GM23248 (cell line): ENCODE measurements around the gene EML1. TPM values are rescaled to one million over a fixed set of nuclear protein-coding genes. Genes with fewer than 3 reads are reported as not detected.
A peak's percentile ranks its signal among the peaks of the same experiment; 100 is the strongest.

Source experiments
- DNase-seq: peaks from one replicate; pipeline ENCODE4 v3.0.0-alpha.2; 2015
- H2AFZ ChIP-seq: fragments of 200-600 bp; sonication (generic); 2 replicates; pipeline ENCODE4 v1.6.1; 2016; ENCODE audit warnings: antibody characterized with exemption
- H3F3A ChIP-seq: fragments of 200-600 bp; sonication (generic); 2 replicates; pipeline ENCODE4 v1.6.1; 2016; ENCODE audit warnings: mild to moderate bottlenecking, antibody characterized with exemption, mixed run types; ENCODE audit not compliant: insufficient read depth
- H3K27ac ChIP-seq: fragments of 200-600 bp; sonication (generic); 2 replicates; pipeline ENCODE4 v1.5.1; 2016; ENCODE audit warnings: mild to moderate bottlenecking
- H3K27me3 ChIP-seq: fragments of 200-600 bp; sonication (generic); replicated peaks from 2 replicates; pipeline ENCODE4 v1.6.1; 2016; ENCODE audit warnings: mild to moderate bottlenecking; ENCODE audit not compliant: insufficient read depth
- H3K36me3 ChIP-seq: fragments of 200-600 bp; sonication (generic); 2 replicates; pipeline ENCODE4 v1.6.1; 2016; ENCODE audit warnings: low read depth, mild to moderate bottlenecking
- H3K4me1 ChIP-seq: fragments of 200-600 bp; sonication (generic); 2 replicates; pipeline ENCODE4 v1.6.1; 2016; ENCODE audit warnings: mild to moderate bottlenecking; ENCODE audit not compliant: insufficient read depth
- H3K4me2 ChIP-seq: fragments of 200-600 bp; sonication (generic); one replicate; pipeline ENCODE4 v1.6.1; 2016; ENCODE audit warnings: mild to moderate bottlenecking; ENCODE audit not compliant: unreplicated experiment
- H3K4me3 ChIP-seq: fragments of 200-600 bp; sonication (generic); 2 replicates; pipeline ENCODE4 v1.5.1; 2016; ENCODE audit warnings: mild to moderate bottlenecking
- H3K79me2 ChIP-seq: fragments of 200-600 bp; sonication (generic); 2 replicates; pipeline ENCODE4 v1.6.1; 2016; ENCODE audit warnings: mild to moderate bottlenecking; ENCODE audit not compliant: insufficient read depth
- H3K9ac ChIP-seq: fragments of 200-600 bp; sonication (generic); 2 replicates; pipeline ENCODE4 v1.6.1; 2016; ENCODE audit warnings: mild to moderate bottlenecking
- H3K9me2 ChIP-seq: fragments of 200-600 bp; sonication (generic); 2 replicates; pipeline ENCODE4 v1.6.1; 2016; ENCODE audit warnings: mixed run types, mild to moderate bottlenecking, moderate library complexity; ENCODE audit not compliant: insufficient read depth
- H3K9me3 ChIP-seq: fragments of 200-600 bp; sonication (generic); one replicate; pipeline ENCODE4 v1.6.1; 2017; ENCODE audit warnings: low read depth
- H4K20me1 ChIP-seq: fragments of 200-600 bp; sonication (generic); 2 replicates; pipeline ENCODE4 v1.6.0; 2016; ENCODE audit not compliant: insufficient read depth
- EZH2 ChIP-seq: fragments of 200-600 bp; sonication (generic); IDR thresholded peaks from 2 replicates; pipeline ENCODE4 v1.6.1; 2018; ENCODE audit warnings: antibody characterized with exemption, mild to moderate bottlenecking; ENCODE audit not compliant: insufficient read depth, poor library complexity, severe bottlenecking
- EZH2phosphoT487 ChIP-seq: fragments of 200-600 bp; sonication (generic); IDR thresholded peaks from 2 replicates; pipeline ENCODE4 v1.6.1; 2018; ENCODE audit warnings: antibody characterized with exemption, moderate library complexity, mild to moderate bottlenecking, low read depth; ENCODE audit not compliant: insufficient read depth
- WGBS, 2 experiments: methylation state at CpG; one replicate each; pipeline ENCODE4 v1.1.6; 2015 to 2017; ENCODE audit warnings: low lambda C conversion rate in 2 of 2, low coverage in 1 of 2; ENCODE audit errors: missing lambda C conversion rate in 2 of 2; 5-methylcytosine and 5-hydroxymethylcytosine counted together
- in situ Hi-C: fragments of 300-500 bp; cut with MboI; formaldehyde crosslinking; loops from 2 replicates; pipeline ENCODE4 v1.15.0; 2020
- polyA plus RNA-seq: library from polyadenylated mRNA; unstranded; fragments of >200 nt; fragmentation: Nextera tagmentation; extraction: Ambion mirVana; gene quantifications from 2 replicates; pipeline ENCODE4 v1.2.1, GENCODE V29; 2016
- total RNA-seq: library from RNA; depleted of rRNA; stranded (reverse); fragments of >200 nt; shearing (Covaris generic); gene quantifications from 2 replicates; pipeline ENCODE4 v1.2.3, GENCODE V29; 2014

EML1 gene
- total and polyA plus RNA-seq, 2 experiments from 2014 or later: 14.8 to 17.9 TPM

GRCh38 chr14:99930420-99931274, 137.4 kb downstream of the EML1 start:
- no peak for TF ChIP-seq EZH2phosphoT487
- TF ChIP-seq EZH2: no peak
- DNase-seq: peak; percentile 39
- Histone ChIP-seq H3F3A (no peaks in the 10 kb centered on the region), H3K79me2 (no peaks in the 10 kb centered on the region), H3K27ac (no peak overlapping the region), H4K20me1 (no peaks in the 10 kb centered on the region), H3K4me3 (no peak overlapping the region), H3K9me3 (no peaks in the 10 kb centered on the region), H3K36me3 (no peaks in the 10 kb centered on the region), H2AFZ (no peak overlapping the region), H3K4me2 (no peak overlapping the region), H3K9ac (no peak overlapping the region), H3K4me1 (no peaks in the 10 kb centered on the region), H3K9me2 (no peaks in the 10 kb centered on the region), H3K27me3 (no peaks in the 10 kb centered on the region)
- 80 to 87% methylated on average over 6 of the region's 6 CpGs for WGBS, 2 experiments
- in situ Hi-C loops: no loop called here

DNA sequence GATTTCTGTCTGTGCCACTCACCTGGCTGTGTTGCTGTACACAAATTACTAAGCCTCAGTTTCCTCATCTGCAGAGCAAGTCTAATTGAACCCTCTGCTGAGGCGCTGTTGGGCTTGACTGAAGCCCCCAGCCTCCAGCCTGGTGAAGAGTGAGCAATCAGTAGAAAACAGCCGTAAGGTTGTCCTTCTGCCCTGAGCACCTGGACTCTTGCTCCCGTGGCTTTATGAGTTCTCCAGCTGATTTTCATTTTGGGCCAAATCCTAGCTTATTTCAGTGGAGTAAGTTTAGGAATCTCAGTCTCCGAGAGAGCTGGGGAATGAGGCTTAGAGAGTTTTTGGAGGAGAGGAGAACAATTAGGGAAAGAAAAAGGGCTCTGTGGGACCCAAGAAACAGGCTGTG, 138.1 kb downstream of the EML1 start:
- Histone ChIP-seq H3K9ac (no peak overlapping the region), H3K27ac (no peak overlapping the region), H3K36me3 (no peaks in the 10 kb centered on the region), H3K27me3 (no peaks in the 10 kb centered on the region), H3K9me2 (no peaks in the 10 kb centered on the region), H3K79me2 (no peaks in the 10 kb centered on the region), H3K4me2 (no peak overlapping the region), H2AFZ (no peak overlapping the region), H3K4me3 (no peak overlapping the region), H3K9me3 (no peaks in the 10 kb centered on the region), H4K20me1 (no peaks in the 10 kb centered on the region), H3K4me1 (no peaks in the 10 kb centered on the region), H3F3A (no peaks in the 10 kb centered on the region)
- in situ Hi-C loops: no loop called here
- DNase-seq: no peak
- WGBS, 2 experiments: 63 to 65% methylated on average over 4 of the region's 4 CpGs
- TF ChIP-seq EZH2phosphoT487: no peak
- no peak for TF ChIP-seq EZH2

GRCh38 chr14:99936056-99936455, 142.8 kb downstream of the EML1 start:
- in situ Hi-C loops: no loop called here
- 92 to 94% methylated on average over 16 of the region's 16 CpGs for WGBS, 2 experiments
- Histone ChIP-seq H3K4me2 (no peak overlapping the region), H3K9me3 (no peaks in the 10 kb centered on the region), H3K9me2 (no peaks in the 10 kb centered on the region), H3K27me3 (no peaks in the 10 kb centered on the region), H3K4me3 (no peak overlapping the region), H3K79me2 (no peaks in the 10 kb centered on the region), H3F3A (no peaks in the 10 kb centered on the region), H4K20me1 (no peaks in the 10 kb centered on the region), H3K36me3 (no peaks in the 10 kb centered on the region), H2AFZ (no peak overlapping the region), H3K4me1 (no peaks in the 10 kb centered on the region), H3K9ac (no peak overlapping the region), H3K27ac (no peak overlapping the region)
- TF ChIP-seq EZH2 (no peak), EZH2phosphoT487 (no peak)
- peak; percentile 17 for DNase-seq

DNA sequence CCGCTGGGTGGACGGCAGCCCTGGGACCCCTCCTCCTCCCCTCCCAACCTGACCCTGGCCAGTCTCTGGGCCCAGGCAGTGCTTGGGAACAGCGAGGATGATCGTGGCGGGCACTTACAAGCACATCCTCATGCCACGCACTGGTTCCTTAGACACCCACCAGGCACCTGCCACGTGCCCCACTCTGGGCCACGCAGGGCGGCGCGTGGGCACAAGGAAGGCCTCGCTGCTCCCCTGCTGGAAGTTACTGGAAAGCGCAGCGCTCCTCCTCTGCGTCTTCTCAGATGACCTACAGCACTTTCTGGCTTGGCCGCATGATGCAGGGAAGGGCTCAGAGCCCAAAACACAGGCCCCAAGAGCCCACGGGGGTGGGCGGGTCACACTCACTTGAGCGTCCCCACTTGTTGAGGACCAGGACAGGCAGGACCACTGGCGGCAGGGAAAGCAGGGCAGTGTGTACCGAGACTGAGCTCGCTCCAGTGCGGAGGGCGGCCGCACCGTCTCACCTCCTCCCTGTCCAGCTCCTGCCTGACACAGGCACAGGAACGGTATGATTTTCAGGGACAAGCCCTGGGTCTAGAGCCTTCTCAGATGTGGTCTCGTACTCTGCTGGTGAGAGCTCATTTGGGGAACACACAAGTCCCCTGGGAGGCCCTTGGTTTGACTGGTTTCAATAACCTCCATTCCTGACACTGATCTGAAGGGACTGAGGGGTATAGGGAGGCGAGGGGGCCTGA, 143.7 kb downstream of the EML1 start:
- WGBS, 2 experiments: 92 to 95% methylated on average over 20 to 29 of the region's 29 CpGs
- Histone ChIP-seq H3K27ac (no peak overlapping the region), H2AFZ (no peak overlapping the region), H3K9me2 (no peaks in the 10 kb centered on the region), H3F3A (no peaks in the 10 kb centered on the region), H3K9ac (no peak overlapping the region), H3K9me3 (no peaks in the 10 kb centered on the region), H3K4me2 (no peak overlapping the region), H3K4me3 (no peak overlapping the region), H3K79me2 (no peaks in the 10 kb centered on the region), H4K20me1 (no peaks in the 10 kb centered on the region), H3K36me3 (no peaks in the 10 kb centered on the region), H3K4me1 (no peaks in the 10 kb centered on the region), H3K27me3 (no peaks in the 10 kb centered on the region)
- TF ChIP-seq EZH2phosphoT487 (no peak), EZH2 (no peak)
- DNase-seq: no peak
- in situ Hi-C loops: no loop called here
